Measurements from ENCODE around the gene ARID1A.
"Not testable (repeated sequence)": the region's sequence is repeated elsewhere in the genome, so short reads cannot be mapped to it uniquely, and the experiment has no call there.

ARID1A gene

GRCh38 chr1:26695356-26696118, at the start of gene ARID1A:
Gene ARID1A (plus strand): TSS chr1:26696015. CDS start chr1:26696404, 389 bp downstream.
- DNase-seq (ENCODE audit: low read depth, low spot score): peak; percentile 96

GRCh38 chr1:26664802-26665201, 31.0 kb upstream of the ARID1A start:
- DNase-seq (ENCODE audit: low read depth, low spot score): no peak

GRCh38 chr1:26666855-26667254, 29.0 kb upstream of the ARID1A start:
- DNase-seq (ENCODE audit: low read depth, low spot score): no peak

GRCh38 chr1:26668106-26668786, 27.6 kb upstream of the ARID1A start:
- not testable (repeated sequence) for DNase-seq (ENCODE audit: low read depth, low spot score)

- no peak for DNase-seq (ENCODE audit: low read depth, low spot score)
These were observed 18.3 kb upstream of the ARID1A start for GRCh38 chr1:26677306-26678115.

- DNase-seq (ENCODE audit: low read depth, low spot score): no peak
These were observed 10.9 kb upstream of the ARID1A start for GRCh38 chr1:26684763-26685508.

- DNase-seq (ENCODE audit: low read depth, low spot score): no peak
These were observed 9.0 kb upstream of the ARID1A start for GRCh38 chr1:26686795-26687194.

- DNase-seq (ENCODE audit: low read depth, low spot score): no peak
These were observed 6.3 kb upstream of the ARID1A start for GRCh38 chr1:26689504-26689903.

- no peak for DNase-seq (ENCODE audit: low read depth, low spot score)
These were observed 5.7 kb upstream of the ARID1A start for GRCh38 chr1:26690157-26690556.

- no peak for DNase-seq (ENCODE audit: low read depth, low spot score)
These were observed 5.2 kb upstream of the ARID1A start for GRCh38 chr1:26690576-26691031.

GRCh38 chr1:26692211-26692792, 3.5 kb upstream of the ARID1A start:
- peak; percentile 87 for DNase-seq (ENCODE audit: low read depth, low spot score)

- peak; percentile 95 for DNase-seq (ENCODE audit: low read depth, low spot score)
These were observed 2.9 kb upstream of the ARID1A start for GRCh38 chr1:26692793-26693490.

GRCh38 chr1:26693599-26694572, 1.9 kb upstream of the ARID1A start:
- DNase-seq (ENCODE audit: low read depth, low spot score): no peak

- no peak for DNase-seq (ENCODE audit: low read depth, low spot score)
These were observed 1.0 kb upstream of the ARID1A start for GRCh38 chr1:26694638-26695355.

GRCh38 chr1:26696119-26696653, 371 bp downstream of the ARID1A start:
- DNase-seq (ENCODE audit: low read depth, low spot score): no peak

GRCh38 chr1:26696654-26697430, 1.0 kb downstream of the ARID1A start:
- DNase-seq (ENCODE audit: low read depth, low spot score): no peak

- no peak for DNase-seq (ENCODE audit: low read depth, low spot score)
These were observed 1.7 kb downstream of the ARID1A start for GRCh38 chr1:26697431-26697977.

All from brain pericyte (primary cell).